MM.1S (cell line): ENCODE measurements around the gene HADH.

Source experiments
- EZH2 ChIP-seq: fragments of 300-600 bp; sonication (generic); optimal IDR thresholded peaks from 2 replicates; pipeline ENCODE3; 2017; ENCODE audit warnings: low read depth, mild to moderate bottlenecking, antibody characterized with exemption, low read length, mixed read lengths
- EZH2phosphoT487 ChIP-seq: fragments of 300-600 bp; sonication (generic); IDR thresholded peaks from 2 replicates; pipeline ENCODE4 v1.6.1; 2018; ENCODE audit warnings: antibody characterized with exemption, low read length
- TF ChIP-seq, protein P1 (sequence below): fragments of 300-600 bp; sonication (generic); IDR thresholded peaks from 2 replicates; pipeline ENCODE4 v1.5.1; 2016; ENCODE audit warnings: antibody characterized with exemption, low read length, mixed read lengths

DNA sequence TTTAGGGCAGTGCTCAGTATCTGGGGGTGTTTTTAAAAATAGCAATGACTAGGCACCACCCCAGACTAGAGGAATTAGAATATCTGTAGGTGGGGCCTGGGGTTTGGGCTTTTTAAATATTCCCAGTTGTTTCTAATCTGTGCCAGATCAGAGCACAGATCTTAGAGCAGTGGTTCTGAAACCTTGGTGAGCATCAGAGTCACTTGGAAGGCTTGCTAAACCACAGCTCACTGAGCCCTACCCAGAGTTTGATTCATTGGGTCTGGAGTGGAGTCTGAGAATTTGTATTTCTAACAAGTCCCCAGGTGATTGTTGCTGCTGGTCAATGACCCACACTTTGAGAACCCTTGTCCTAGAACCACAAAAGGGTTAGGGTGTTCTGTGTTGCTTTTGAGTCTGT, 16.7 kb downstream of the HADH start:
- TF ChIP-seq, protein P1, sequence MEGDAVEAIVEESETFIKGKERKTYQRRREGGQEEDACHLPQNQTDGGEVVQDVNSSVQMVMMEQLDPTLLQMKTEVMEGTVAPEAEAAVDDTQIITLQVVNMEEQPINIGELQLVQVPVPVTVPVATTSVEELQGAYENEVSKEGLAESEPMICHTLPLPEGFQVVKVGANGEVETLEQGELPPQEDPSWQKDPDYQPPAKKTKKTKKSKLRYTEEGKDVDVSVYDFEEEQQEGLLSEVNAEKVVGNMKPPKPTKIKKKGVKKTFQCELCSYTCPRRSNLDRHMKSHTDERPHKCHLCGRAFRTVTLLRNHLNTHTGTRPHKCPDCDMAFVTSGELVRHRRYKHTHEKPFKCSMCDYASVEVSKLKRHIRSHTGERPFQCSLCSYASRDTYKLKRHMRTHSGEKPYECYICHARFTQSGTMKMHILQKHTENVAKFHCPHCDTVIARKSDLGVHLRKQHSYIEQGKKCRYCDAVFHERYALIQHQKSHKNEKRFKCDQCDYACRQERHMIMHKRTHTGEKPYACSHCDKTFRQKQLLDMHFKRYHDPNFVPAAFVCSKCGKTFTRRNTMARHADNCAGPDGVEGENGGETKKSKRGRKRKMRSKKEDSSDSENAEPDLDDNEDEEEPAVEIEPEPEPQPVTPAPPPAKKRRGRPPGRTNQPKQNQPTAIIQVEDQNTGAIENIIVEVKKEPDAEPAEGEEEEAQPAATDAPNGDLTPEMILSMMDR = no peak
- TF ChIP-seq EZH2 = no peak
- no peak for TF ChIP-seq EZH2phosphoT487
